Measurements from ENCODE around the gene ECE1.

- TF ChIP-seq YY1 (IDR thresholded peaks at IDR 0.05; ENCODE audit: insufficient read depth, insufficient read length) = no peak
- no peak for TF ChIP-seq SUZ12 (IDR thresholded peaks at IDR 0.05; ENCODE audit: extremely low read depth, insufficient read depth, insufficient read length)
These were observed 32.7 kb downstream of the ECE1 start for GRCh38 chr1:21257431-21258135.

Data from NT2/D1 (cell line).